Tibial nerve (tissue), 3 donors: Measurements from ENCODE around the gene COPS3.

Source experiments
- CTCF ChIP-seq, 5 experiments: fragments of 200-600 bp in 3 of 5; fragments of 450-650 bp in 2 of 5; sonication (generic) in 3 of 5; IDR thresholded peaks; one replicate each; pipeline ENCODE4 v1.5.1; 2016 to 2019; ENCODE audit warnings: antibody characterized with exemption in 5 of 5, mild to moderate bottlenecking in 3 of 5, moderate library complexity in 2 of 5
- POLR2A ChIP-seq, 2 donors: fragments of 450-650 bp; IDR thresholded peaks; one replicate each; pipeline ENCODE4 v1.6.1; 2017; ENCODE audit warnings: antibody characterized with exemption in 2 of 2, mild to moderate bottlenecking in 2 of 2, moderate library complexity in 2 of 2

- no peak for TF ChIP-seq POLR2A (IDR thresholded peaks at IDR 0.05)
- no peak for TF ChIP-seq CTCF (IDR thresholded peaks at IDR 0.05)
Observed at GRCh38 chr17:17303847-17304490, 22.9 kb upstream of the COPS3 start.
